K562 (cell line): ENCODE data around the gene DEGS2. TPM values are rescaled to one million over a fixed set of nuclear protein-coding genes. Genes with fewer than 3 reads are reported as not detected.

Source experiments
- E2F4 ChIP-seq: sonication (generic); formaldehyde crosslinking; IDR thresholded peaks from 2 replicates; pipeline ENCODE4 v1.8.0; 2022; ENCODE audit warnings: mild to moderate bottlenecking, low read depth, missing genetic modification reagents
- GTF3C2 ChIP-seq: IDR thresholded peaks from 3 replicates; pipeline ENCODE4 v1.6.1; 2011; ENCODE audit warnings: borderline replicate concordance, mild to moderate bottlenecking, moderate library complexity; ENCODE audit not compliant: insufficient read length; ENCODE audit errors: extremely low read depth
- HDGF ChIP-seq: fragments of 450-650 bp; IDR thresholded peaks from 2 replicates; pipeline ENCODE4 v1.6.1; 2016
- KLF16 ChIP-seq: IDR thresholded peaks from 2 replicates; pipeline ENCODE4 v1.6.1; 2016; ENCODE audit warnings: antibody characterized with exemption
- MNT ChIP-seq, 2 experiments: fragments of 450-650 bp; conservative IDR thresholded peaks; 2 replicates each; pipeline ENCODE4 v1.6.1; 2017; ENCODE audit warnings: mild to moderate bottlenecking in 2 of 2, moderate library complexity in 2 of 2
- NFE2 ChIP-seq: IDR thresholded peaks from 2 replicates; pipeline ENCODE4 v1.6.1; 2014; ENCODE audit warnings: antibody characterized with exemption, low read depth
- RAD21 ChIP-seq, 2 experiments: fragments of 250-450 bp in 1 of 2; fragments of 450-650 bp in 1 of 2; sonication (Bioruptor Pico) in 1 of 2; formaldehyde crosslinking in 1 of 2; IDR thresholded peaks in 1 of 2; conservative IDR thresholded peaks in 1 of 2; 2 replicates each; pipeline versions ENCODE4 v1.4.0 to v1.8.0; 2020 to 2022; ENCODE audit warnings: mild to moderate bottlenecking in 2 of 2, moderate library complexity in 1 of 2
- TFAM ChIP-seq: fragments of 250-450 bp; sonication (Bioruptor Pico); conservative IDR thresholded peaks from 2 replicates; pipeline ENCODE4 v1.5.0; 2021; ENCODE audit warnings: mild to moderate bottlenecking, moderate library complexity
- ZBTB11 ChIP-seq, 3 experiments: fragments of 200-800 bp in 1 of 3; fragments of 250-450 bp in 1 of 3; fragments of 450-650 bp in 1 of 3; sonication (Bioruptor Pico) in 1 of 3; sonication (Bioruptor generic) in 1 of 3; formaldehyde crosslinking in 1 of 3; IDR thresholded peaks; 2 replicates each; pipeline versions ENCODE4 v1.6.1 to v1.8.0; 2016 to 2022; ENCODE audit warnings: mild to moderate bottlenecking in 2 of 3, missing genetic modification characterization in 2 of 3, missing compliant biosample characterization in 1 of 3, moderate library complexity in 1 of 3
- ZNF324 ChIP-seq: fragments of 250-450 bp; sonication (Bioruptor Pico); IDR thresholded peaks from 2 replicates; pipeline ENCODE4 v1.4.0; 2020; ENCODE audit warnings: mild to moderate bottlenecking
- polyA plus RNA-seq, 8 experiments: library from polyadenylated mRNA; depleted of rRNA in 4 of 8; stranded (reverse) in 5 of 8; unstranded in 3 of 8; fragments of >200 nt; fragmentation: Nextera tagmentation in 2 of 8; fragmentation: Illumina TruSeq in 1 of 8; extraction: Ambion mirVana in 2 of 8; extraction: Trizol in 1 of 8; gene quantifications; 2 replicates each; pipeline versions ENCODE4 v1.2.1 to v1.2.3, GENCODE V29; 2011 to 2014; ENCODE audit warnings: inconsistent platforms in 1 of 8, missing spikeins in 1 of 8
- total RNA-seq, 7 experiments: library from RNA; depleted of rRNA in 6 of 7; stranded (reverse); fragments of >200 nt in 6 of 7; fragmentation: Illumina TruSeq in 2 of 7; extraction: Trizol in 2 of 7; gene quantifications; 2 replicates each; pipeline versions ENCODE4 v1.2.1 to v1.2.3, GENCODE V29; 2011 to 2021; ENCODE audit warnings: low replicate concordance in 1 of 7

DEGS2 gene
- total and polyA plus RNA-seq, 9 of the 15 experiments (the other 6 are each of a cell fraction or from before 2014, with no cell fraction given) = 0.22 to 2.9 (median 0.70) TPM

- TF ChIP-seq ZBTB11 (CRISPR knock-in tag; IDR thresholded peaks at IDR 0.05) (no peak), TFAM (no peak), NFE2 (no peak), HDGF (no peak), RAD21 (CRISPR knock-in tag; conservative IDR thresholded peaks at IDR 0.05 in 1 of 2, IDR thresholded peaks at IDR 0.05 in 1 of 2) (no peak), GTF3C2 (no peak), MNT (conservative IDR thresholded peaks at IDR 0.05) (no peak), ZNF324 (CRISPR knock-in tag) (no peak), E2F4 (CRISPR knock-in tag) (no peak), KLF16 (no peak)
Measured at GRCh38 chr14:100144645-100144995, 14.8 kb downstream of the DEGS2 start (continued).
